GM18867 (cell line): ENCODE results near the gene SH2D3A.
"Not testable (repeated sequence)": the region's sequence is repeated elsewhere in the genome, so short reads cannot be mapped to it uniquely, and the experiment has no call there.

Experiments
- ATAC-seq: cut with Tn5 transposase; IDR thresholded peaks from one replicate; pipeline ENCODE4 v1.9.1; 2021; ENCODE audit warnings: mild to moderate bottlenecking, moderate library complexity; ENCODE audit not compliant: unreplicated experiment

The SH2D3A gene

DNA sequence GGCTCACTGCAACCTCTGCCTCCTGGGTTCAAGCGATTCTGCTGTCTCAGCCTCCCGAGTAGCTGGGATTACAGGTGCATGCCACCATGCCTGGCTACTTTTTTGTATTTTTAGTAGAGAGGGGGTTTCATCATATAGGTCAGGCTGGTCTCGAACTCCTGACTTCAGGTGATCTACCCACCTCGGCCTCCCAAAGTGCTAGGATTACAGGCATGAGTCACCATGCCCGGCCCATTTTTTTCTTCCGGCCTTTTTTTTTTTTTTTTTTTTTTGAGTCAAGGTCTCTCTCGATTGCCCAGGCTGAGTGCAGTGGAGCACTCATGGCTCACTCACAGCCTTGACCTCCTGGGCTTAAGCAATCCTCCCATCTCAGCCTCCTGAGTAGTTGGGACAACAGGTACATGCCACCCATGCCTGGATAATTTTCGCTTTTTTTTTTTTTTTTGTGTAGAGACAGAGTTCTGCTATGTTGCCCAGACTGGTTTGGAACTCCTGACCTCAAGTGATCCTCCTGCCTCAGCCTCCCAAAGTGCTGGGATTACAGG, 4.9 kb downstream of the SH2D3A start:
- not testable (repeated sequence) for ATAC-seq

DNA sequence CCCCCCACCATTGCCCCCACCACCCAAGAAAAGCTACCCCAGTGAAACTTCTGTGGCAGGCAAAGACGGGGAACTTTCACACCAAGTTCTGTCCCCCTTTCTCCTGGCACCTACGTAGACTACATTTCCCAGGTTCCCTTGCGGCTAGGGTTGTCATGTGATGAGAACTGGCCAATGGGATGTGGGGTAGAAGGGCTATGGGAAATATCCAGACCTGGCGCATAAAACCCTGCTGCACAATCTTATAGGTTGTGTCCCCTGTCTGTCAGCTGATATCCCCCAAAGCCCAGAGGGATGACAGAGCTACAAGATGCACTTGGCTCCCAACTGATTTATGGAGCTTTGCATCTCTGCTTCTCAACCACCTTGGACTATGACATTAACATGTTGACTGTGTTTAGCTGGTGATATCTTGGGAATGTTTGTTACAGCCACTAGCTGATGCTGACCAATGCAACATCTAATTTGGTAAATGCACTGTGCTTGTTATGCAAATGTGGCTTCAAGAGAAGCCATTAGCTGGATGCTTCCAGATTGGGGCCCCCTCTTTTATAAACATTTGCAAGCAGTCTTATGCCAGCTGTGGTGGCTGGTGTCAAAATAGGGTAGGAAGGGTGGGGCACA, 6.1 kb downstream of the SH2D3A start:
- no peak for ATAC-seq

DNA sequence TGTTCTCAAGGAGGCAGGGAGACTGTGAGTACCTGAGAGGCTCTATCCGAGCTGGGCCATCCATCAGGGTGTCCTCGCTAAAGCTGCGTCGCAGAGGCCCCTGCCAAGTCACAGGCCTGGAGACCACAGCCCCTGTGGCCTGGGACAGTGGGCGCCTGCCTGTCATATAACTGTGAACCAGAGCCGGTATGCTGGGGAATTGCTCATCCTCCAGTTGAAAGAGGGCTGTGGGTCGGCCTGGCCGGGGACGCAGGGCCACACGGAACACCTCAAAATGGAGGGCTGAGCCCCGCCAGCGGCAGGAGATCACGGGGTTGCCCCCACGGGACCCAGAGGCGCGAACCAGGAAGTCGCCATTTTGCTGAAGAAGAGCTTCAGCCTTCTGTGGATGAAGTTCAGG, 6.6 kb downstream of the SH2D3A start:
- ATAC-seq = no peak

DNA sequence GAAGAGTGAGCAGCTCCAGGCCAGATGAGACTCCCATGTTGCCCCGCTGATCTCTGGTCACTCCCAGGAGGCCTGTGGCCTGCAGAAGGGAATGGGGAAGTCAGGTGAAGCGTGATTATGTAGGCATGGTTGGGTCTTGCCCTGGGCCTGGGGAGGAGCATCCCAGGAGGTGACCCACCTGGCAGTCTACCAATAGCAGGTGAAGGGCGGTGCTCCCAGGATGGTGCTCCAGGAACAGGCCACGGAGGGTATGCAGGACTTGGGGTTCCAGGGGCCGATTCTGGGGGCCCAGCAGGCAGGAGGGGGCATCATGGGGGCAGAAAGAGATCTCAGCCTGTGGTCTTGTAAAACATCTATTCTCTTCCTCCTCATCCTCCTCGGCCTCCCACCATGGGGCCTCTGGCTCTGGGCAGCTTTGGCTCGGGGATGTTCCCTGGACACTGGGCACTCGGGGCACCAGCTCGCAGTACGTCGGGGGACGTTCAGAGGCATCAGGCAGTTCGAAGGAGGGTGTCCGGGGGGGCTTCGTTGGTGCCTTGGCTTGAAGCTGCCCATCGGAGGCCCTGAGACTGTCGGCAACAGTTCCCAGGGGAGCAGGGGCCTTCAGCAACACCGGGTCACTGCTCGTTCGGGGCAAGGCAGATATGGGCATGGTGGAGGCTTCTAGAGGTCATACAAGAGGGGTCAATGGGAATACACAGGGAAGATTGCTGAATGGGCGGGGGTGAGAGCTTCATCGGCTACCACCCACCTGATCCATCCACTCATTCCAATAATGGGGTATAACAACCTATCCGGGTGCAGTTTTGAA, 12.4 kb downstream of the SH2D3A start:
- ATAC-seq = no peak

DNA sequence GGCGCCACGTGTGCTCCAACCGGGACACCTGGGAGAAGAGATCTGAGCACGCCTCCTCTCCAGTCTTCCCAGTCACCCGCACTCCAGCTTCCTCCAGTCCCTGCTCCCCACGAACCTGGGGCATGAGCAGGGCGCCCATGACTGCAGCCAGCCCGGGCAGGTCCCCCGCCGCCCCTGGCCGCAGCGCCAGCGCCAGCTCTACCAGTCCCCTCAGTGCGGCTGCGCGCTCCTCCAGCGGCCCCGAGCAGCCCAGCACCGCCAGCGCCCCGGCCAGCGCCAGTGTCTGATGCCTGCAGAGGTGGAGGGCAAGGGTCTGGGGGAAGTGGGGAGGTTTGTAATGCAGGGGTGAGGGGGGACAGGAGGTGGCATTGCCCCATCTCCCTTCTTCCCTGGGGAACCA, 13.1 kb downstream of the SH2D3A start:
- ATAC-seq = no peak

DNA sequence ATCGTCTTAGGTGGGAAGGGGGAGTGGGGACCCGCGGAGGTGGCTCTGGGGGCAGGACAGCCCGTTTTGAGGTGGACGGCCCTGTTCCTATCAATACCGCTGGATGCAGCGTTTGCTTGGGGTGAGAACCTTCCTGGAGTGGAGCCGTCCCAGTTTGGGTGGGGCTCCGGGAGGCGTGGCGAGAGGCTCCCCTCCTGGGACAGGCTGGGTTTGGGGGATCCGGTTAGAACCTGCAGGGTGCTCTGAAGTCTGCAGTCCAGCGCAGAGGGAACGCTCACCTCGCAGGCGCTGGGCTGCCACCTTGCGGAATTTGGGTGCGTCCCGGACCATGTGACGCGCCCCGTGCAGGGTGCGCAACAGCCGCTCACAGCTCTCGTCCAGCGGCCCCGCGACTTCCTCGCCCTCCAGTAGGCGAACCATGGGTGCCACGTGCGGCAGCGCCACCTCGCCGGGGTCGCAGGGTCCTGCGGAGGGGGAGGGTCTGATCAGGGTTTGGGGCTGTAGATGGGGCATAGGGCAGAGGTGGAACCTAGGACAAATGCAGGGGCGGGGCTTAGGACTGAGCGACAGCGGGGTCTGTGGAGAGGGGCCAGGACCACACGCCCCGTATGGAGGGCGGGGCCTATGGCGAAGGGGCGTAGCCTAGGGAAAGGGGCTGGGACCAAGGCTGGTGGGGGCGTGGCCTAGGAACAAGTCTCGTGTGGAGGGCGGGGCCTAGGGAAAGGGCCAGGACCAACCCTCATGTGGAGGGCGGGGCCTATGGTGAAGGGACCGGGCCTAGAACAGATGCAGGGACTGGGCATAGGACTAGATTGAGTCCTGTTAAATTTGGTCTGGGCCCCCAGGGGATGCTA, 13.8 kb downstream of the SH2D3A start:
- peak; percentile 72 for ATAC-seq

DNA sequence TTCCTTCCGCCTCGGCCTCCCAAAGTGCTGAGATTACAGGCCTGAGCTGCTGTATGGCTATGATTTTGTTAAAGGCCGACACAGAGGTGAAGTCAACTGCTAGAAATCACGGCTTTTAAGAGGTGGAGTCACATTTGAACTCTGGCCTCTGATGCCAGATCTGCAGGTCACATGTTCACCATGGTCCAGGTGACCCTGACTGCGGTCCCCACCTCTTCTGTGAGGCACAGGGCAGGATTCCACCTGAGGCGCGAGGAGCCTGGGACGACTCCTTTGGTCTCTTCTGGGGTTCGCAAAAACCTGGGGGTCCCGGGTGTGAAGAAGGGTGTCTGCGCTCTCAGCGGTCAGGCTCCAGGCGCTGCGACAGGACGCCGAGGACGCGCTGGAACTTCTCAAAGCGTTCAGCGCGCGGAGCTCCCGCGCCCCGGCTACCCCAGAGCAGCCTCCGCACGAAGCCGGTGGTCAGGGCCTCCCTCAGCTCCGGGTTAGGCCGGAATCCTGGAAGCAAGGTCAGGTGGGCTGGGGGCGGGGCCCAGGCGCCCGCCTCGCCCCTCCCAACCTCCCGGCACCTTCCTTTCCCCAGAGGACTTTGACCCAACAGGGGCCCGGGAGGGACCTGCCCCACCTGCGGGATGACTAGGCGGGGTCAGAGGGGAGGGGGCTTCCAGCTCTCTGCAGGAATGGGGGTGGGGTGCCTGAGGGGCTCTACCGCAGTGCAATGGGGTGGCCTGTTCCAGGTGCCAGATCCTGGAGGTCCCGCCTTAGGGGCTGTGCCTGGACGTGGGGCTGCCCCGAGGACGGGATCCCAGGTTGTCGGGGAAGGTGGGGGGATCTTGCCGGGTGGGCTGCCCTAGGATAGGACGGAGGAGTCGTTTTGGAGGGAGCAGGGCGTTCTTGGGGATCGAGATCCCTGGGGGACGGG, 14.7 kb downstream of the SH2D3A start:
- no peak for ATAC-seq

DNA sequence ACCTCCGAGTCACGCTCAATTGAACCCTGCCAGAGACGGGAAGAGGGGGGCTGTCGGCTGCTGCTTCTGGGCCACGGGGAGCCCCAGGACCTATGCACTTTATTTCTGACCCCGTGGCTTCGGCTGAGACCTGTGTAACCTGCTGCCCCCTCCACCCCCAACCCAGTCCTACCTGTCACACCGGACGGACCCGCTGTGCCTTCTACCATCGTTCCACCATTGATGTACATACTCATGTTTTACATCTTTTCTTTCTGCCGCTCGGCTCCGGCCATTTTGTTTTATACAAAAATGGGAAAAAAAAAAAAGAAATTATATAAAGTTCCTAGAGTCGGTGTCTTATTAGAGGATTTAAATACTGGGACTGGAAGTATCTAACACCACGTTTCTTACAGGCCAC, 16.0 kb downstream of the SH2D3A start:
- ATAC-seq = no peak

DNA sequence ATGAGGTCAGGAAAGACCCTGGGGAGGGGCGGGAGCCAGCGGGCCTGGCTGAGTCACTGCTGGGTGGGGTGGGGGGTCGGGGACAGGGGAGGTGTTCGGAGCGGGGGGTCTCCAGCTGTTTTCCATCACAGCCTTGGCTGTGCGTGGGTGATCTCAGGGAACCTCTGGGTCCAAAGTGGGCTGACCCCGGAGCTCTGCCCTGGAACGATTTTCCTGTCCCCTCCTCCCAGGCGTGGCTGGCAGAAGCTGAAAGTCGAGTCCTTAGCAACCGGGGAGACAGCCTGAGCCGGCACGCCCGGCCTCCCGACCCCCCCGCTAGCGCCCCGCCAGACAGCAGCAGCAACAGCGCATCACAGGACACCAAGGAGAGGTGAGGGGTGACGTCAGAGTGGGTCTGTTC, 17.2 kb downstream of the SH2D3A start:
- ATAC-seq = no peak

DNA sequence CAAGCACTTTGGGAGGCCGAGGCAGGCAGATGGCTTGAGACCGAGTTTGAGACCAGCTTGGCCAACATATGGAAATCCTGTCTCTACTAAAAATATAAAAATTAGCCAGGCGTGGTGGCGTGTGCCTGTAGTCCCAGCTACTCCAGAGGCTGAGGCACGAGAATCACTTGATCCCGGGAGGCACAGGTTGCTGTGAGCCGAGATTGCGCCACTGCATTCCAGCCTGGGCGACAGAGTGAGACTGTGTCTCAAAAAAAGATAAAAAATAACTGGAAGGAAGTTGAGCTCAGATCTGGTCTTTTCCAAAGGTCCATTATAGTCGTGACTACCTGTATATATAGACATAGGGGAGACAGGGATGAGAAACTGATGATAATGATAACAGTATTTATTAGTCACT, 18.7 kb downstream of the SH2D3A start:
- ATAC-seq = not testable (repeated sequence)

DNA sequence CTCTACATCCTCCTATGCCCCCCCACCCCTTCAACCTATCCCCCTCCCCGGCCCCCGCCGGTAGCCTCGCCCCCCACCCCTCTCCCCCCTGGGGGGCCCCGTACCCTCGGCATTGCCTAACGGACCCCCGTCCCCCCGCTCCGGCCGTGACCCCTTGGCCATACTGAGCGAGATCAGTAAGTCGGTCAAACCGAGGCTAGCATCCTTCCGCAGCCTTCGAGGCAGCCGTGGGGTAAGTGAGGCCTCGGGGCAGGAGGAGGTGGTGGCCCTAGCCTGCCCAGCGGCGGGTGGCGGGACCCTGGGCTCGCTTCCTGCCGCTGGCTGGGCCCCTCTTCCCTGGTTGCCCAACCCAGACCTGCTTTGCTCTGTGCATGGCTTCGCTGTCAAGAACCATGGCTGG, 21.3 kb downstream of the SH2D3A start:
- no peak for ATAC-seq

DNA sequence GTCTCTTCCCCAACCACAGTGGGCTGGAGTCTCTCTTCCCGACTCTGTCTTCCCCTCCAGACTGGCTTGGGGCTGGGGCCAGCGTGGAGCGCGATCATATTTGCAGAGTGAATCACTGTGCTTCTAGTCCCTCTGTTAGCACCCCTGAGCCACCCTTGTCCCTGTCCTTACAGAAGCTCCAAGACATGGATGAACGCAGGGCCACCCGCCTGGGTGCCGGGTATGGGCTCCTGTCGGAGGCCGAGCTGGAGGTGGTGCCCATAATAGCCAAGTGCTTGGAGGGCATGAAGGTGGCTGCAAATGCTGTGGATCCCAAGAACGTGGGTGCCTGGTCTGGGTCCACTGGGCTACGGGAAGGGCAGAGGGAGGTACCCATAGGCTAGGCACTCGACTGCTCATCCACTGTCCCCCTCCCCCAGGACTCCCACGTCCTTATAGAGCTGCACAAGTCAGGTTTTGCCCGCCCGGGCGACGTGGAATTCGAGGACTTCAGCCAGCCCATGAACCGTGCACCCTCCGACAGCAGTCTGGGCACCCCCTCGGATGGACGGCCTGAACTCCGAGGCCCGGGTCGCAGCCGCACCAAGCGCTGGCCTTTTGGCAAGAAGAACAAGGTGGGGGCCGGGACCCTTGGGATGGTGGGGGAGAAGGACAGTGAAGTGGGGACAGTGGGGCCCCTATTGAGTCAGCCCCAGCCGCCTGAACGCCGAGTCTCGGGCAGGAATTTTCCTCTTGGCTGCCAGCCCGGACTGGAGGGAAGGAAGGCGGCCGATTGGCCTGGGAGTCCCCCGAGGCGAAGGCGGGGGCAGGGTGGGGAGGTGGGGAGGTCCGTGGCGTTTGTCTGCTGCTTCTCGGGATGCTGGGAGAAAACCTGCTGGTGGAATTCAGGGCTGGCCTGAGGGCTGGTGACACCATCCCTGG, 22.6 kb downstream of the SH2D3A start:
- ATAC-seq = no peak

DNA sequence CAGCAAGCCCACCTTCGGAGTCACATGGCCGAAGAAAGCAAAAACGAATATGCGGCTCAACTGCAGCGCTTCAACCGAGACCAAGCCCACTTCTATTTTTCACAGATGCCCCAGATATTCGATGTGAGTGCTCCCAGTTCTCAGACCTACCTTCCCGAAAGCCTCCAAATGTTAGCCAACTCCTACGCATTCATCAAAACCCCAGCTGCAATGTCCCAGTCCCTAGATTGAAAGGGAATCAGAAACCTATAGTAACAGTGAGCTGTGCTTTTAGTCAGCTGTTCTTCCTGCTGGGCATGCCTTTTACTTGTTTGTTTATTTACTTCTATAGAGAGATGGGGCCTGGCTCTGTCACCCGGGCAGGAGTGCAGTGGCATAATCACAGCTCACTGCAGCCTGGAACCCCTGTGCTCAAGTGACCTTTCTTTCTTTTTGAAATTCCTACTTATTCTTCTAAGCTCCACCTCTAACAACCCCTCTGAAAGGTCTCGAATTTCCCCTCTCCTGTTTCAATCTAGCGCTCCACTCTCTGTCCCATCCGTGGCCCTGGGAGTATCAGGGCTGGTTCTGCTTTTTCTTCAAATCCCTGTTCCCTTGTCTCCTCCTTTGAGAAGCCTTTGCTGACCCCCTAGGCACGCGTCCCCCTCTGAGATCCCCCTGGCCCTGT, 23.4 kb downstream of the SH2D3A start:
- no peak for ATAC-seq

DNA sequence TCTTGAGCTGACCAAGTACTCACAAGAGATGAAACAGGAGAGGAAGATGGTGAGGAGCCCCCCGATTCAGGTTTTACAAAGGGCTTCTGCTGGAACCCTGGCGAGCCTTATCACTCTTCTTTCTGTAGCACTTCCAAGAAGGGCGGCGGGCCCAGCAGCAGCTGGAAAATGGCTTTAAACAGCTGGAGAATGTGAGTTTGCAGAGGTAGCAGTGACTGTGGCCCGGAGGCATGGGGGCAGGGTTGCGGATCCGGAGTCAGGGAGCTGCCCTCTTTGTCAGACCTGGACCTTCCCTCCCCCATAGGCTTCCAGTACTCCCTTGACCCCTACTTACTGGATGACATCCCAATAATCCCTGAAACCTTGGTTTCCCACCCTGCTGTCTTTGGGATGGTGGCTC, 24.2 kb downstream of the SH2D3A start:
- ATAC-seq = no peak

DNA sequence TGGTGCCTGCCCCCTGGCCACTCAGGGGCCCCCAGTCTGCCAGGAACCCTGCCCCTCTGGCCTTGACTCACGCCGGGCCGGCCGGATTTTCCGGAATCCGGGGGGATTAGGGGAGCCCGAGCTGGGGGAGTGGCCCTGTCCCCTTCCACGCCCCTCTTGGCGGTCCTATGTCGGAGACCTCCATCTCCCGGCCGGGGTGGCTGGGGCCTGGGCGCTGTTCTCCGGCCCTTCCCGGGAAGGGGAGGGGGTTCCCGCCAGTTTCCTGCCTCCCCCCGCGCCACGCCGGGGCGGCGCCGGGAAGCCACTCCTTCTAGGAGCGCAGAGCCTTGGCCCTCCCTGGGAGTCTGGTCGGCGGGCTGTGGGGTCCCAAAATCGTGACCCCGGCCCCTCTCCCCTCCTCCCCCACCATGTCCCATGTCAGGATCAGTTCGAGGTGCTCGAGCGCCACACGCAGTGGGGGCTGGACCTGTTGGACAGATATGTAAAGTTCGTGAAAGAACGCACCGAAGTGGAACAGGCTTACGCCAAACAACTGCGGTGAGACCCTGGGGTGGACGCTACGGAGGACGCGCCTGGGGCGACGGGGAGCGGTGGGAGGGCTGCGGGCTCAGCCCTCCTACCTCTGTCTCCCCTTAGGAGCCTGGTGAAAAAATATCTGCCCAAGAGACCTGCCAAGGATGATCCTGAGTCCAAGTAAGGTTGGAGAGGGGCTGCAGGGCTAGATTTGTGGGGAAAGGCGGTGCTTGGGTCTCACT, 26.5 kb downstream of the SH2D3A start:
- no peak for ATAC-seq

DNA sequence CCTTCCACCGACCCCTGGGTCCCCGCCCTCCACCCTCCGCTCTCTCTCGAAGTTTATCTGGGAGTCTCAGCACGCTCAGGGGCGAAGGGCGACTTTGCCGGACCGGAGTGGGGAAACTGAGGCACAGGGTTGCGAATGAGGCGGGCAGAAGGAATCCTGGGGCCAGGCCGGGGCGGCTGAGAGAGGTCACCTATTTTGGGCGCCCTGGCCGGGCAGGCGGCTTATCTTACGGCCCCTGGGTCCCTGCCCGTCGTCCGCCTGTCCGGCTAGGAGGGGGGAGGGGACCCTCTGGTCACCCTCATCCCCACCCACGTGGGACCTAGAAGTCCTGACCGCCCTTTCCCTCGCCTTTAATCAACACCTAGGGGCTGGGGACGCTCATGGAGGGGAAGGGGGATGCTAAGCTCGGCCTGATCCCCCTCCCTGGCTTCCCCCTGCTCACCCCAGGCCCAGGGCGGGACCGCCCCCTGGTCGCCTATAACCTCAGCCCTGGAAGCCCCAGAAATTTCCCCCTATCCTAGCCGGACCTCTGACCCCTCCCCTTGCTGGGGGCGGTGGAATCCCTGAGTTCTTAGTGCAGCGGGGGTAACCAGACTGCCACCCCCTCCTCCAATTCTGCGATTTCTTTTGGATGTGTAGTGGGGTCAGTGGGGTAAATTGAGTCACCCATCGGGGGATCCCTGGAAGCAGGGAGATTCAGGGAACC, 27.2 kb downstream of the SH2D3A start:
- no peak for ATAC-seq

DNA sequence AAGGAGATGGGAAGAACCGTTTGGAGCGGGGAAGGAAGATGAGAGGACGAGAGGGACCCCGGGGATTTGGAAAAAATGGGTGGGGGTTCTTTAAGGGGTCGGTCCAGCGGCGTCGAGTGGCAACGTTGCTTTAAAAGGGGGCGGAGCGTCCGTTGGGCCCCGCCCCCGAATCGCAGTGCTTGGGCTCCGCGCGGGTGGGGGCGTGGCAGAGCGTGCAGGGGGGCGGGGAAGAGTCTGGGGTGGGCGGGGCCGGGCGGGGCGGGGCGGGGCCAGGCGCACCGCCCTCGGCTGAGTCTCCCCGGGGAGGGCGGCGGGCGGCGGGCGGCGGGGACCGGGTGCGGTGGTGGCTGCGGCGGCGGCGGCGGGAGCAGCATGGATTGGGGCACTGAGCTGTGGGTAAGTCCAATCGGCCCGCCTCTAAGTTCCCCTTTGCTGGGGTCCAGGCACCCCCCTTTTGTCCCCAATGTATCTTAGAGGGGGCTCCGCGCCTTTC, 27.8 kb downstream of the SH2D3A start, which contains the start of gene TRIP10:
Gene TRIP10 (plus strand): TSS at position 291 of the 493 bp plus-strand sequence. CDS start 82 bp downstream, at position 373.
- ATAC-seq = no peak
